ENCODE measurements around the gene CTNNB1.
"Not testable (repeated sequence)": the region's sequence is repeated elsewhere in the genome, so short reads cannot be mapped to it uniquely, and the experiment has no call there.

Gene CTNNB1

GRCh38 chr3:41259449-41260062 is 60.3 kb downstream of the CTNNB1 start:
- DNase-seq, result no peak

DNA sequence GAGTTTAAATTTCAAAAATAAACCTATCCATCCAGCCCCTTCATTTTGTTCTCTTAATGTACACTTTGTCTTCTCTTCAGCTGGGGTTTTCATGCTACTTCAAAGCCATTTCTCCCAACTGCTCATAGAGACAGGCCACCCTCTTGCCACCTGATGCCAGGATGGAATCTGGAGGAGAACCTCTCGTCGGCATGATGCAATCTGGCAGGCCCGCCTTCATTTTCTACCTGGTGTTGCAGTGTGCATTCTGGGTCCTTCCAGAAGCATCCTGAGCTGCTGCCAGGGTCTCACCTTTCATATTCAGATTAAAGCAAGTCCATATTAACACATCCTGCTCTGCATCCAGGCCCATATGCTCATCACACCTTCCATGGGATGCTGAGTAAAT is 60.8 kb downstream of the CTNNB1 start:
- no peak for DNase-seq

DNA sequence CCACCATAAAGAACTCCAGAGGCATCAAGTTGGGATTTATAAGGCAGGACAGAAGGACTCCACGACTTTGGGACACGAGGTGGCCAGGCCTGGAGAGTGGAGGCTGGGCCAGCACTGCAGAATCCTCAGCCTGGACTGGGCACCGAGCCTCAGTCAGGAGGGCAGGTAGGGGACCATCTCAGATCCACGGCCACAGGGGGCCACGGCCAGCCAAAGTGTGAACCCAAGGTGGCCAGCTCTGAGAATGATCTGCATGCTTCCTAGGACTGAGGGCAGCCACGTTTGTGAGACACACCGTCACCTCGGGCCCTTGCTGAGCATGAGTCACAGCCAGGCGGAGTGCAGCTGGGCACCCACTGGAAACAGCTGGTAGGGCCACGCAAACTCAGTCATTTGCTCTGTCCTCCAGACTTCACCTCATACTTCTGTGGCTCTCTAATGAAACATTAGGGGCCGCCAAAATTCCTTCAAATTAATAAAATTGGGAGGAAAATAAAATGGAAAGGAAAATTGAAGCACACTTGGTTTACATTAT is 65.8 kb downstream of the CTNNB1 start:
- no peak for DNase-seq

- DNase-seq, result no peak
These were observed 66.5 kb downstream of the CTNNB1 start for GRCh38 chr3:41265823-41266273.

- no peak for DNase-seq
These were observed 68.8 kb downstream of the CTNNB1 start for GRCh38 chr3:41267975-41268640.

DNA sequence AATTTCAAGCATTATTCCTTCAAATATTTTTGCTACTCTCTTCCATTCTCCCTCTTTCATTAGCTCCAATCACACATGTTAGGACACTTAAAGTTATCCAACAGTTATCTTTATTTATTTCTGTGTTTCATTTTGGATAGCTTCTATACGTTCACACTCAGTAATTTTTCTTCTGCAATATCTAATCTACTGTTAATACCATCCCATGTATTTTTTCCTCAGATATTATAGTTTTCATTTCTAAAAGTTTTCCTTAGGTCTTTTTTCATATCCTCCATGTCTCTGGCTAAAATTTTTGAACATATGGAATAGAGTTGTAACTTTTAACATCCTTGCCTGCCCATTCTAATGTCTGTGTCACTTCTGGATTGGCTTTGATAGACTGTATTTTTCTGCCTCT is 73.4 kb downstream of the CTNNB1 start:
- no peak for DNase-seq

- no peak for DNase-seq
These were observed 75.8 kb downstream of the CTNNB1 start for GRCh38 chr3:41274944-41275668.

DNA sequence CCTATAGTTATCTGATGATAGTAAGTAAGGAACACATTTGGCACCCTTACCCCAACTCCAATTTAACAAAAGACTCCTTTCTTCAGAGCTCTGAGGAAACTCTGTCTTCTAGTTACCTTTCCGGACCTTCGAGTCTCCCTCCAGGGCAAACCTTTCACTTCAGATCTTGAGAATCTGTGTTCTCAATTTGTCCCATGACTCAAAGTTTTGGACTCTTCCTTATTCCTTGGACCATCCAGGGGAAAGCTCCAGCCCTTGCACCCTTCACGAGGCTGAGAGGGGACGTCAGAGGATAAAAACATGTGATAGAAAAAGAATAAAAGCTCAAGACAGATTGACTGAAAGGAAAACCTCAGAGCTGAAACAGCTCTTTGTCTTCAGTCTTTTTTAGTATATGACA is 76.9 kb downstream of the CTNNB1 start:
- no peak for DNase-seq

GRCh38 chr3:41277790-41278465 is 78.6 kb downstream of the CTNNB1 start:
- no peak for DNase-seq

DNA sequence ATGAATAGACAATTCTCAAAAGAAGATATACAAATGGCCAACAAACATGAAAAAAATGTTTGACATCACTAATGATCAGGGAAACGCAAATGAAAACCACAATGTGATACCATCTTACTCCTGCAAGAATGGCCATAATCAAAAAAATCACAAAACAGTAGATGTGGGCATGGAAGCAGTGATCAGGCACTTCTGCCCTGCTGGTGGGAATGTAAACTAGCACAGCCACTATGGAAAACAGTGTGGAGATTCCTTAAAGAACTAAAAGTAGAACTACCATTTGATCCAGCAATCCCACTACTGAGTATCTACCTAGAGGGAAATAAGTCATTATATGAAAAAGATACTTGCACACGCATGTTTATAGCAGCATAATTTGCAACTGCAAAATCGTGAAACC is 85.6 kb downstream of the CTNNB1 start:
- DNase-seq, result not testable (repeated sequence)

DNA sequence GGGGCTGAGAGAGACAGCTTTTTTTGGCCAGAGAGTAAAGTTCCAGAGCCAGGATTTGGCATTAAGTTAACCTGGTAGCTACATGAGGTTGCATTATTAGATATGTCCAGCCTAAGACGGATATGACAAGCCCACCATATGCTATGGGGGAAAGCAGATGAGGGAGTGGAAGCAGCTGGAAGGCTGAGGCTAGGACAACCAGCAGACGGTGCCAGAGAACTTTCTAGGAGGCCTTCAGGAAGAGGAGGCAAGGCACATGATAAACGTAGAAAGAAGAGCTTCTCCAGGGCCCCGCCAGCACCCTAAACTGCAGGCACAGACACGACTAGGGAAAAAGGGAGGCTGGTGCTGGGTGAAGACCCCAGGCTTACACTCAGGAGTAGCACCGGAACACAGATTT is 87.0 kb downstream of the CTNNB1 start:
- DNase-seq, result no peak

GRCh38 chr3:41288785-41289184 is 89.5 kb downstream of the CTNNB1 start:
- no peak for DNase-seq
